HepG2 (cell line): ENCODE measurements around the gene LMAN1L. TPM values are rescaled to one million over a fixed set of nuclear protein-coding genes. Genes with fewer than 3 reads are reported as not detected.

Experiments
- ARID5B ChIP-seq: IDR thresholded peaks from 2 replicates; pipeline ENCODE4 v1.4.0; 2020; ENCODE audit warnings: mild to moderate bottlenecking, missing genetic modification reagents
- BHLHE40 ChIP-seq: IDR thresholded peaks from 2 replicates; pipeline ENCODE4 v1.6.1; 2011; ENCODE audit warnings: low read length, improper control_type of control experiment
- EHMT2 ChIP-seq: fragments of 200-600 bp; sonication (generic); IDR thresholded peaks from 2 replicates; pipeline ENCODE4 v1.7.0; 2017; ENCODE audit warnings: antibody characterized with exemption, low read depth, low read length, borderline replicate concordance
- FOXO4 ChIP-seq: sonication (generic); formaldehyde crosslinking; conservative IDR thresholded peaks from 2 replicates; pipeline ENCODE4 v1.8.1; 2023; ENCODE audit warnings: missing genetic modification reagents
- GMEB2 ChIP-seq: IDR thresholded peaks from 2 replicates; pipeline ENCODE4 v1.6.1; 2016; ENCODE audit warnings: missing biosample characterization, missing genetic modification reagents, low read depth
- HMG20B ChIP-seq: conservative IDR thresholded peaks from 2 replicates; pipeline ENCODE4 v1.6.1; 2016; ENCODE audit warnings: missing genetic modification reagents, missing compliant biosample characterization
- KLF6 ChIP-seq: IDR thresholded peaks from 2 replicates; pipeline ENCODE4 v1.8.0; 2016; ENCODE audit warnings: missing biosample characterization, missing genetic modification reagents
- MLXIP ChIP-seq: sonication (generic); formaldehyde crosslinking; IDR thresholded peaks from 2 replicates; pipeline ENCODE4 v1.9.0; 2021; ENCODE audit warnings: missing genetic modification reagents, borderline replicate concordance
- NCOR1 ChIP-seq: fragments of 200-600 bp; sonication (generic); IDR thresholded peaks from 2 replicates; pipeline ENCODE4 v1.7.0; 2017; ENCODE audit warnings: antibody characterized with exemption, low read length, borderline replicate concordance
- NFYC ChIP-seq: IDR thresholded peaks from 2 replicates; pipeline ENCODE4 v1.6.1; 2016; ENCODE audit warnings: missing genetic modification reagents, missing compliant biosample characterization
- PAF1 ChIP-seq: IDR thresholded peaks from 2 replicates; pipeline ENCODE4 v1.6.1; 2016; ENCODE audit warnings: missing genetic modification reagents, missing compliant biosample characterization
- POGK ChIP-seq: sonication (generic); formaldehyde crosslinking; conservative IDR thresholded peaks from 2 replicates; pipeline ENCODE4 v1.8.0; 2022; ENCODE audit warnings: mild to moderate bottlenecking, moderate library complexity, missing genetic modification reagents
- PRPF4 ChIP-seq: fragments of 200-400 bp; formaldehyde crosslinking; IDR thresholded peaks from 2 replicates; pipeline ENCODE4 v1.6.1; 2016; ENCODE audit warnings: low read length, low read depth; ENCODE audit not compliant: poor library complexity, severe bottlenecking
- ZNF430 ChIP-seq: sonication (generic); formaldehyde crosslinking; IDR thresholded peaks from 2 replicates; pipeline ENCODE4 v1.9.0; 2021; ENCODE audit warnings: mild to moderate bottlenecking, missing genetic modification reagents
- polyA plus RNA-seq, 8 experiments: library from polyadenylated mRNA; depleted of rRNA in 3 of 8; stranded (reverse) in 7 of 8; unstranded in 1 of 8; fragments of >200 nt; fragmentation: Illumina TruSeq in 4 of 8; extraction: Trizol in 4 of 8; gene quantifications; 2 replicates each; pipeline versions ENCODE4 v1.2.1 to v1.2.3, GENCODE V29; 2011 to 2016; ENCODE audit warnings: low read depth in 4 of 8, missing spikeins in 1 of 8, mixed read lengths in 1 of 8; ENCODE audit not compliant: insufficient read depth in 1 of 8
- total RNA-seq, 5 experiments: library from RNA; depleted of rRNA; stranded (reverse); fragments of >200 nt; fragmentation: Illumina TruSeq; extraction: Trizol; gene quantifications; 2 replicates each; pipeline ENCODE4 v1.2.3, GENCODE V29; 2016; ENCODE audit warnings: low read depth in 1 of 5

LMAN1L gene
- total and polyA plus RNA-seq, 2 of the 13 experiments (the other 11 are each of a cell fraction or from before 2014, with no cell fraction given) = not detected

- TF ChIP-seq POGK (CRISPR knock-in tag) (no peak), PAF1 (CRISPR knock-in tag) (no peak), MLXIP (no peak), EHMT2 (no peak), ARID5B (CRISPR knock-in tag) (0 out of 2 replicates have a peak, but pooled peaks have one; percentile 17), FOXO4 (CRISPR knock-in tag) (no peak), BHLHE40 (no peak), NFYC (CRISPR knock-in tag) (no peak), ZNF430 (no peak), NCOR1 (no peak), GMEB2 (CRISPR knock-in tag) (no peak), KLF6 (CRISPR knock-in tag) (no peak), PRPF4 (no peak), HMG20B (CRISPR knock-in tag) (no peak)
These were observed 38.8 kb upstream of the LMAN1L start (continued) for GRCh38 chr15:74773731-74774252.
